Measurements from ENCODE around the gene MAP2K5. TPM values are rescaled to one million over a fixed set of nuclear protein-coding genes. Genes with fewer than 3 reads are reported as not detected.

The MAP2K5 gene
- total RNA-seq, 1 experiment from 2014 or later: 13.6 TPM

GRCh38 chr15:67544475-67544874, 2.0 kb downstream of the MAP2K5 start (continued):
- TF ChIP-seq ZNF425 (CRISPR knock-in tag; conservative IDR thresholded peaks at IDR 0.05) (no peak), FOXP1 (CRISPR knock-in tag; IDR thresholded peaks at IDR 0.05; ENCODE audit: borderline replicate concordance) (no peak)

DNA sequence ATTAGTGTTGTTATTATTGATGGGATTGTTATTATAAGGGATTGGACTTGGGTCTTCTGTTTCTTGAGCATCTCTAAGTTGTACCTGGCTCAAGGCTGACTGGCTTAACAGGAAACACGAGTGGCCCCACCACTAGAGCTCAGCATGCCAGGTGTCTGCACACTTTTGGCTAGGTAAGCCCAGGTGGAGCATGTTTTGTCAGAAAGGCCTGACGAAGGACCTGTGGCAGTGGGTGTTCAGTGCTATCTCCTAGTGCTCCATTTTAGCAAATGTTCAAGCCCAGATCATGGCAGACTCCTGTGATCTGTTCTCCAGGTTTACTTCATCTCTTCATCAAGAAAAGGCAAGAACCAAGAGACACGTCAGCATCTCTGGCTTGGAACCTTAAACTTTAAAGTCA, 3.4 kb downstream of the MAP2K5 start:
- TF ChIP-seq IRF2 (CRISPR knock-in tag; IDR thresholded peaks at IDR 0.05; ENCODE audit: borderline replicate concordance, low read depth) (no peak), FOXJ3 (CRISPR knock-in tag; IDR thresholded peaks at IDR 0.05; ENCODE audit: borderline replicate concordance) (no peak), FOXK1 (CRISPR knock-in tag; IDR thresholded peaks at IDR 0.05) (no peak), CBFB (CRISPR knock-in tag; IDR thresholded peaks at IDR 0.05; ENCODE audit: low read depth) (no peak), ZNF219 (CRISPR knock-in tag; IDR thresholded peaks at IDR 0.05; ENCODE audit: borderline replicate concordance) (no peak), SP1 (CRISPR knock-in tag; conservative IDR thresholded peaks at IDR 0.05) (no peak), ZNF121 (CRISPR knock-in tag; IDR thresholded peaks at IDR 0.05) (no peak), NR1H2 (CRISPR knock-in tag; IDR thresholded peaks at IDR 0.05) (no peak), OVOL2 (CRISPR knock-in tag; IDR thresholded peaks at IDR 0.05; ENCODE audit: borderline replicate concordance) (no peak), NR2C2 (CRISPR knock-in tag; IDR thresholded peaks at IDR 0.05) (no peak), TCF7 (CRISPR knock-in tag; IDR thresholded peaks at IDR 0.05; ENCODE audit: low read depth) (no peak), GRHL2 (CRISPR knock-in tag; IDR thresholded peaks at IDR 0.05; ENCODE audit: insufficient replicate concordance, severe bottlenecking) (no peak), NFYB (CRISPR knock-in tag; conservative IDR thresholded peaks at IDR 0.05; ENCODE audit: low read depth) (no peak)
- TF ChIP-seq, protein P1, sequence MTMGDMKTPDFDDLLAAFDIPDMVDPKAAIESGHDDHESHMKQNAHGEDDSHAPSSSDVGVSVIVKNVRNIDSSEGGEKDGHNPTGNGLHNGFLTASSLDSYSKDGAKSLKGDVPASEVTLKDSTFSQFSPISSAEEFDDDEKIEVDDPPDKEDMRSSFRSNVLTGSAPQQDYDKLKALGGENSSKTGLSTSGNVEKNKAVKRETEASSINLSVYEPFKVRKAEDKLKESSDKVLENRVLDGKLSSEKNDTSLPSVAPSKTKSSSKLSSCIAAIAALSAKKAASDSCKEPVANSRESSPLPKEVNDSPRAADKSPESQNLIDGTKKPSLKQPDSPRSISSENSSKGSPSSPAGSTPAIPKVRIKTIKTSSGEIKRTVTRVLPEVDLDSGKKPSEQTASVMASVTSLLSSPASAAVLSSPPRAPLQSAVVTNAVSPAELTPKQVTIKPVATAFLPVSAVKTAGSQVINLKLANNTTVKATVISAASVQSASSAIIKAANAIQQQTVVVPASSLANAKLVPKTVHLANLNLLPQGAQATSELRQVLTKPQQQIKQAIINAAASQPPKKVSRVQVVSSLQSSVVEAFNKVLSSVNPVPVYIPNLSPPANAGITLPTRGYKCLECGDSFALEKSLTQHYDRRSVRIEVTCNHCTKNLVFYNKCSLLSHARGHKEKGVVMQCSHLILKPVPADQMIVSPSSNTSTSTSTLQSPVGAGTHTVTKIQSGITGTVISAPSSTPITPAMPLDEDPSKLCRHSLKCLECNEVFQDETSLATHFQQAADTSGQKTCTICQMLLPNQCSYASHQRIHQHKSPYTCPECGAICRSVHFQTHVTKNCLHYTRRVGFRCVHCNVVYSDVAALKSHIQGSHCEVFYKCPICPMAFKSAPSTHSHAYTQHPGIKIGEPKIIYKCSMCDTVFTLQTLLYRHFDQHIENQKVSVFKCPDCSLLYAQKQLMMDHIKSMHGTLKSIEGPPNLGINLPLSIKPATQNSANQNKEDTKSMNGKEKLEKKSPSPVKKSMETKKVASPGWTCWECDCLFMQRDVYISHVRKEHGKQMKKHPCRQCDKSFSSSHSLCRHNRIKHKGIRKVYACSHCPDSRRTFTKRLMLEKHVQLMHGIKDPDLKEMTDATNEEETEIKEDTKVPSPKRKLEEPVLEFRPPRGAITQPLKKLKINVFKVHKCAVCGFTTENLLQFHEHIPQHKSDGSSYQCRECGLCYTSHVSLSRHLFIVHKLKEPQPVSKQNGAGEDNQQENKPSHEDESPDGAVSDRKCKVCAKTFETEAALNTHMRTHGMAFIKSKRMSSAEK (CRISPR knock-in tag; IDR thresholded peaks at IDR 0.05; ENCODE audit: borderline replicate concordance): no peak
- TF ChIP-seq, protein P2, sequence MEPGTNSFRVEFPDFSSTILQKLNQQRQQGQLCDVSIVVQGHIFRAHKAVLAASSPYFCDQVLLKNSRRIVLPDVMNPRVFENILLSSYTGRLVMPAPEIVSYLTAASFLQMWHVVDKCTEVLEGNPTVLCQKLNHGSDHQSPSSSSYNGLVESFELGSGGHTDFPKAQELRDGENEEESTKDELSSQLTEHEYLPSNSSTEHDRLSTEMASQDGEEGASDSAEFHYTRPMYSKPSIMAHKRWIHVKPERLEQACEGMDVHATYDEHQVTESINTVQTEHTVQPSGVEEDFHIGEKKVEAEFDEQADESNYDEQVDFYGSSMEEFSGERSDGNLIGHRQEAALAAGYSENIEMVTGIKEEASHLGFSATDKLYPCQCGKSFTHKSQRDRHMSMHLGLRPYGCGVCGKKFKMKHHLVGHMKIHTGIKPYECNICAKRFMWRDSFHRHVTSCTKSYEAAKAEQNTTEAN (CRISPR knock-in tag; IDR thresholded peaks at IDR 0.05): no peak
- TF ChIP-seq, protein P3, sequence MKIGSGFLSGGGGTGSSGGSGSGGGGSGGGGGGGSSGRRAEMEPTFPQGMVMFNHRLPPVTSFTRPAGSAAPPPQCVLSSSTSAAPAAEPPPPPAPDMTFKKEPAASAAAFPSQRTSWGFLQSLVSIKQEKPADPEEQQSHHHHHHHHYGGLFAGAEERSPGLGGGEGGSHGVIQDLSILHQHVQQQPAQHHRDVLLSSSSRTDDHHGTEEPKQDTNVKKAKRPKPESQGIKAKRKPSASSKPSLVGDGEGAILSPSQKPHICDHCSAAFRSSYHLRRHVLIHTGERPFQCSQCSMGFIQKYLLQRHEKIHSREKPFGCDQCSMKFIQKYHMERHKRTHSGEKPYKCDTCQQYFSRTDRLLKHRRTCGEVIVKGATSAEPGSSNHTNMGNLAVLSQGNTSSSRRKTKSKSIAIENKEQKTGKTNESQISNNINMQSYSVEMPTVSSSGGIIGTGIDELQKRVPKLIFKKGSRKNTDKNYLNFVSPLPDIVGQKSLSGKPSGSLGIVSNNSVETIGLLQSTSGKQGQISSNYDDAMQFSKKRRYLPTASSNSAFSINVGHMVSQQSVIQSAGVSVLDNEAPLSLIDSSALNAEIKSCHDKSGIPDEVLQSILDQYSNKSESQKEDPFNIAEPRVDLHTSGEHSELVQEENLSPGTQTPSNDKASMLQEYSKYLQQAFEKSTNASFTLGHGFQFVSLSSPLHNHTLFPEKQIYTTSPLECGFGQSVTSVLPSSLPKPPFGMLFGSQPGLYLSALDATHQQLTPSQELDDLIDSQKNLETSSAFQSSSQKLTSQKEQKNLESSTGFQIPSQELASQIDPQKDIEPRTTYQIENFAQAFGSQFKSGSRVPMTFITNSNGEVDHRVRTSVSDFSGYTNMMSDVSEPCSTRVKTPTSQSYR (CRISPR knock-in tag; IDR thresholded peaks at IDR 0.05): no peak
- ChIA-PET CTCF (no interaction called here), POLR2A (no interaction called here)
- H3K36me3 Mint-ChIP-seq: peaks cover 3% of the 10 kb centered on the region; the same call in 1 of the 2 replicates
- ATAC-seq: no peak
- H3K27me3 Mint-ChIP-seq (ENCODE audit: low read depth): no peaks in the 10 kb centered on the region
- no peak overlapping the region for H3K27ac Mint-ChIP-seq
- DNase-seq (ENCODE audit: low spot score): no peak
- no peaks in the 10 kb centered on the region for H3K9me3 Mint-ChIP-seq
- no peak overlapping the region for H3K4me3 Mint-ChIP-seq
- H3K4me1 Mint-ChIP-seq: peaks cover 36% of the 10 kb centered on the region

Data from WTC11 (cell line).